K562 (cell line): ENCODE data around the gene MYL11. TPM values are rescaled to one million over a fixed set of nuclear protein-coding genes. Genes with fewer than 3 reads are reported as not detected.
A peak's percentile ranks its signal among the peaks of the same experiment; 100 is the strongest.

Source experiments
- CREB1 ChIP-seq, 2 experiments: sonication (generic) in 1 of 2; formaldehyde crosslinking in 1 of 2; IDR thresholded peaks; 2 replicates each; pipeline versions ENCODE4 v1.6.1 to v1.8.0; 2012 to 2022; ENCODE audit warnings: inconsistent platforms in 1 of 2, mild to moderate bottlenecking in 1 of 2, missing genetic modification reagents in 1 of 2, moderate library complexity in 1 of 2
- EP300 ChIP-seq: IDR thresholded peaks from 2 replicates; pipeline ENCODE4 v1.6.1; 2012; ENCODE audit warnings: low read length, improper control_type of control experiment
- ERF ChIP-seq: fragments of 450-650 bp; formaldehyde crosslinking; IDR thresholded peaks from 2 replicates; pipeline ENCODE4 v1.4.0; 2020; ENCODE audit warnings: mild to moderate bottlenecking, mixed read lengths
- GATAD2B ChIP-seq: fragments of 450-650 bp; IDR thresholded peaks from 2 replicates; pipeline ENCODE4 v1.6.1; 2017; ENCODE audit warnings: mild to moderate bottlenecking, borderline replicate concordance
- HINFP ChIP-seq: fragments of 450-650 bp; conservative IDR thresholded peaks from 2 replicates; pipeline ENCODE4 v1.6.1; 2016; ENCODE audit warnings: missing genetic modification characterization, low read depth, mild to moderate bottlenecking, control low read depth, missing compliant biosample characterization
- NFYB ChIP-seq: IDR thresholded peaks from 2 replicates; pipeline ENCODE4 v1.6.1; 2011; ENCODE audit warnings: mild to moderate bottlenecking, moderate library complexity; ENCODE audit not compliant: insufficient read length; ENCODE audit errors: extremely low read depth
- NRF1 ChIP-seq, 2 experiments: fragments of 450-650 bp; IDR thresholded peaks in 1 of 2; conservative IDR thresholded peaks in 1 of 2; 2 replicates each; pipeline ENCODE4 v1.6.1; 2014; ENCODE audit warnings: mild to moderate bottlenecking in 2 of 2
- SPI1 ChIP-seq: IDR thresholded peaks from 2 replicates; pipeline ENCODE4 v1.6.1; 2011; ENCODE audit warnings: low read depth, low read length, control low read depth, borderline replicate concordance
- ZNF146 ChIP-seq: IDR thresholded peaks from one replicate; pipeline ENCODE4 v1.6.1; 2018; ENCODE audit warnings: missing compliant biosample characterization; ENCODE audit not compliant: unreplicated experiment
- ZNF24 ChIP-seq: fragments of 450-650 bp; IDR thresholded peaks from 2 replicates; pipeline ENCODE4 v1.6.1; 2016
- ZNF586 ChIP-seq: fragments of 450-650 bp; formaldehyde crosslinking; conservative IDR thresholded peaks from 2 replicates; pipeline ENCODE4 v1.4.0; 2020; ENCODE audit warnings: mild to moderate bottlenecking, moderate library complexity
- ZNF644 ChIP-seq: fragments of 200-800 bp; sonication (Bioruptor generic); IDR thresholded peaks from 2 replicates; pipeline ENCODE4 v1.6.1; 2016; ENCODE audit warnings: low read depth, missing genetic modification characterization, missing compliant biosample characterization
- polyA plus RNA-seq, 8 experiments: library from polyadenylated mRNA; depleted of rRNA in 4 of 8; stranded (reverse) in 5 of 8; unstranded in 3 of 8; fragments of >200 nt; fragmentation: Nextera tagmentation in 2 of 8; fragmentation: Illumina TruSeq in 1 of 8; extraction: Ambion mirVana in 2 of 8; extraction: Trizol in 1 of 8; gene quantifications; 2 replicates each; pipeline versions ENCODE4 v1.2.1 to v1.2.3, GENCODE V29; 2011 to 2014; ENCODE audit warnings: inconsistent platforms in 1 of 8, missing spikeins in 1 of 8
- total RNA-seq, 7 experiments: library from RNA; depleted of rRNA in 6 of 7; stranded (reverse); fragments of >200 nt in 6 of 7; fragmentation: Illumina TruSeq in 2 of 7; extraction: Trizol in 2 of 7; gene quantifications; 2 replicates each; pipeline versions ENCODE4 v1.2.1 to v1.2.3, GENCODE V29; 2011 to 2021; ENCODE audit warnings: low replicate concordance in 1 of 7
- TF ChIP-seq, protein P1 (sequence below): sonication (generic); formaldehyde crosslinking; IDR thresholded peaks from 2 replicates; pipeline ENCODE4 v1.4.0; 2020; ENCODE audit warnings: mild to moderate bottlenecking, missing genetic modification reagents
- TF ChIP-seq, protein P2 (sequence below): fragments of 450-650 bp; IDR thresholded peaks from 2 replicates; pipeline ENCODE4 v1.6.1; 2016; ENCODE audit warnings: antibody characterized with exemption
- TF ChIP-seq, protein P3 (sequence below), 3 experiments: fragments of 200-800 bp in 1 of 3; fragments of 250-450 bp in 1 of 3; fragments of 450-650 bp in 1 of 3; sonication (Bioruptor Pico) in 1 of 3; sonication (Bioruptor generic) in 1 of 3; formaldehyde crosslinking in 1 of 3; IDR thresholded peaks; 2 replicates each; pipeline versions ENCODE4 v1.6.1 to v1.8.0; 2016 to 2022; ENCODE audit warnings: mild to moderate bottlenecking in 2 of 3, missing genetic modification characterization in 2 of 3, missing compliant biosample characterization in 1 of 3, moderate library complexity in 1 of 3
- TF ChIP-seq, protein P4 (sequence below): sonication (generic); formaldehyde crosslinking; IDR thresholded peaks from 2 replicates; pipeline ENCODE4 v1.8.0; 2022; ENCODE audit warnings: mild to moderate bottlenecking, low read depth, missing genetic modification reagents

The MYL11 gene
- total and polyA plus RNA-seq, 9 of the 15 experiments (the other 6 are each of a cell fraction or from before 2014, with no cell fraction given): 0.31 to 1.5 (median 0.73) TPM; not detected in 4

GRCh38 chr16:30378236-30379157 is 3.9 kb downstream of the MYL11 start (continued):
- TF ChIP-seq, protein P1, sequence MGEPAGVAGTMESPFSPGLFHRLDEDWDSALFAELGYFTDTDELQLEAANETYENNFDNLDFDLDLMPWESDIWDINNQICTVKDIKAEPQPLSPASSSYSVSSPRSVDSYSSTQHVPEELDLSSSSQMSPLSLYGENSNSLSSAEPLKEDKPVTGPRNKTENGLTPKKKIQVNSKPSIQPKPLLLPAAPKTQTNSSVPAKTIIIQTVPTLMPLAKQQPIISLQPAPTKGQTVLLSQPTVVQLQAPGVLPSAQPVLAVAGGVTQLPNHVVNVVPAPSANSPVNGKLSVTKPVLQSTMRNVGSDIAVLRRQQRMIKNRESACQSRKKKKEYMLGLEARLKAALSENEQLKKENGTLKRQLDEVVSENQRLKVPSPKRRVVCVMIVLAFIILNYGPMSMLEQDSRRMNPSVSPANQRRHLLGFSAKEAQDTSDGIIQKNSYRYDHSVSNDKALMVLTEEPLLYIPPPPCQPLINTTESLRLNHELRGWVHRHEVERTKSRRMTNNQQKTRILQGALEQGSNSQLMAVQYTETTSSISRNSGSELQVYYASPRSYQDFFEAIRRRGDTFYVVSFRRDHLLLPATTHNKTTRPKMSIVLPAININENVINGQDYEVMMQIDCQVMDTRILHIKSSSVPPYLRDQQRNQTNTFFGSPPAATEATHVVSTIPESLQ (CRISPR knock-in tag): no peak
- TF ChIP-seq SPI1: no peak
- TF ChIP-seq ZNF24: no peak
- no peak for TF ChIP-seq NFYB
- no peak for TF ChIP-seq HINFP (tag)
- TF ChIP-seq, protein P2, sequence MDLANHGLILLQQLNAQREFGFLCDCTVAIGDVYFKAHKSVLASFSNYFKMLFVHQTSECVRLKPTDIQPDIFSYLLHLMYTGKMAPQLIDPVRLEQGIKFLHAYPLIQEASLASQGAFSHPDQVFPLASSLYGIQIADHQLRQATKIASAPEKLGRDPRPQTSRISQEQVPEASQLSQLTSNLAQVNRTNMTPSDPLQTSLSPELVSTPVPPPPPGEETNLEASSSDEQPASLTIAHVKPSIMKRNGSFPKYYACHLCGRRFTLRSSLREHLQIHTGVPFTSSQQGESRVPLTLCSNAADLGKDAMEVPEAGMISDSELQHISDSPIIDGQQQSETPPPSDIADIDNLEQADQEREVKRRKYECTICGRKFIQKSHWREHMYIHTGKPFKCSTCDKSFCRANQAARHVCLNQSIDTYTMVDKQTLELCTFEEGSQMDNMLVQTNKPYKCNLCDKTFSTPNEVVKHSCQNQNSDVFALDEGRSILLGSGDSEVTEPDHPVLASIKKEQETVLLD: peak; percentile 20; the same call in 1 of the 2 replicates
- no peak for TF ChIP-seq ZNF146
- TF ChIP-seq CREB1 (IDR thresholded peaks at IDR 0.05): no peak; the same call in 1 of the 2 replicates
- no peak for TF ChIP-seq CREB1 (CRISPR knock-in tag; IDR thresholded peaks at IDR 0.05)
- TF ChIP-seq GATAD2B: no peak
- TF ChIP-seq EP300: peak; percentile 9; the same call in 1 of the 2 replicates
- TF ChIP-seq NRF1 (conservative IDR thresholded peaks at IDR 0.05 in 1 of 2, IDR thresholded peaks at IDR 0.05 in 1 of 2): peak; percentile 77 to 78
- TF ChIP-seq ZNF644 (tag): no peak
- TF ChIP-seq, protein P3, sequence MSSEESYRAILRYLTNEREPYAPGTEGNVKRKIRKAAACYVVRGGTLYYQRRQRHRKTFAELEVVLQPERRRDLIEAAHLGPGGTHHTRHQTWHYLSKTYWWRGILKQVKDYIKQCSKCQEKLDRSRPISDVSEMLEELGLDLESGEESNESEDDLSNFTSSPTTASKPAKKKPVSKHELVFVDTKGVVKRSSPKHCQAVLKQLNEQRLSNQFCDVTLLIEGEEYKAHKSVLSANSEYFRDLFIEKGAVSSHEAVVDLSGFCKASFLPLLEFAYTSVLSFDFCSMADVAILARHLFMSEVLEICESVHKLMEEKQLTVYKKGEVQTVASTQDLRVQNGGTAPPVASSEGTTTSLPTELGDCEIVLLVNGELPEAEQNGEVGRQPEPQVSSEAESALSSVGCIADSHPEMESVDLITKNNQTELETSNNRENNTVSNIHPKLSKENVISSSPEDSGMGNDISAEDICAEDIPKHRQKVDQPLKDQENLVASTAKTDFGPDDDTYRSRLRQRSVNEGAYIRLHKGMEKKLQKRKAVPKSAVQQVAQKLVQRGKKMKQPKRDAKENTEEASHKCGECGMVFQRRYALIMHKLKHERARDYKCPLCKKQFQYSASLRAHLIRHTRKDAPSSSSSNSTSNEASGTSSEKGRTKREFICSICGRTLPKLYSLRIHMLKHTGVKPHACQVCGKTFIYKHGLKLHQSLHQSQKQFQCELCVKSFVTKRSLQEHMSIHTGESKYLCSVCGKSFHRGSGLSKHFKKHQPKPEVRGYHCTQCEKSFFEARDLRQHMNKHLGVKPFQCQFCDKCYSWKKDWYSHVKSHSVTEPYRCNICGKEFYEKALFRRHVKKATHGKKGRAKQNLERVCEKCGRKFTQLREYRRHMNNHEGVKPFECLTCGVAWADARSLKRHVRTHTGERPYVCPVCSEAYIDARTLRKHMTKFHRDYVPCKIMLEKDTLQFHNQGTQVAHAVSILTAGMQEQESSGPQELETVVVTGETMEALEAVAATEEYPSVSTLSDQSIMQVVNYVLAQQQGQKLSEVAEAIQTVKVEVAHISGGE (CRISPR knock-in tag; IDR thresholded peaks at IDR 0.05): peak in 1 of 3 experiments; percentile 46; a peak in 1 of 6 replicates
- TF ChIP-seq, protein P4, sequence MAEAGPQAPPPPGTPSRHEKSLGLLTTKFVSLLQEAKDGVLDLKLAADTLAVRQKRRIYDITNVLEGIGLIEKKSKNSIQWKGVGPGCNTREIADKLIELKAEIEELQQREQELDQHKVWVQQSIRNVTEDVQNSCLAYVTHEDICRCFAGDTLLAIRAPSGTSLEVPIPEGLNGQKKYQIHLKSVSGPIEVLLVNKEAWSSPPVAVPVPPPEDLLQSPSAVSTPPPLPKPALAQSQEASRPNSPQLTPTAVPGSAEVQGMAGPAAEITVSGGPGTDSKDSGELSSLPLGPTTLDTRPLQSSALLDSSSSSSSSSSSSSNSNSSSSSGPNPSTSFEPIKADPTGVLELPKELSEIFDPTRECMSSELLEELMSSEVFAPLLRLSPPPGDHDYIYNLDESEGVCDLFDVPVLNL (CRISPR knock-in tag): peak; percentile 74; the same call in 1 of the 2 replicates
- TF ChIP-seq ERF (CRISPR knock-in tag): peak; percentile 93
- no peak for TF ChIP-seq ZNF586
